IMR-90 (cell line): Measurements from ENCODE around the gene GNB4. TPM values are rescaled to one million over a fixed set of nuclear protein-coding genes. Genes with fewer than 3 reads are reported as not detected.

ENCODE experiments used
- ATAC-seq: fragments of 200-7000 bp; cut with Tn5 transposase; 2 replicates; pipeline ENCODE4 v1.9.1; 2020; ENCODE audit warnings: low read depth, mild to moderate bottlenecking, moderate library complexity
- BruUV-seq: library from RNA; stranded (reverse); fragments of 400-500 nt; replicated peaks from 2 replicates; lab custom pipeline; 2021; lab: Mats Ljungman, UMichigan
- CTCF ChIA-PET: fragments of 300-600 bp; formaldehyde crosslinking; extraction: SDS; loops from one replicate; lab custom pipeline; 2021; ENCODE audit warnings: antibody characterized with exemption; lab: Yijun Ruan, JAX
- POLR2A ChIA-PET: fragments of 300-600 bp; sonication (Branson Sonifier 250); formaldehyde crosslinking; loops from one replicate; lab custom pipeline; 2022; ENCODE audit warnings: antibody characterized with exemption; ENCODE audit not compliant: unreplicated experiment; lab: Charles Lee
- DNase-seq: peaks from one replicate; pipeline ENCODE4 v3.0.0; 2013
- H2AFZ ChIP-seq: replicated peaks from 2 replicates; pipeline ENCODE3; 2013; ENCODE audit warnings: low read length, mild to moderate bottlenecking; ENCODE audit not compliant: poor library complexity
- H2AK5ac ChIP-seq: 2 replicates; pipeline ENCODE4 v1.6.1; 2013; ENCODE audit warnings: low read depth, low read length, inconsistent platforms
- H2AK9ac ChIP-seq: replicated peaks from 2 replicates; pipeline ENCODE3; 2013; ENCODE audit warnings: mild to moderate bottlenecking, low read depth, low read length, moderate library complexity; ENCODE audit not compliant: poor library complexity
- H2BK120ac ChIP-seq: 2 replicates; pipeline ENCODE4 v1.6.1; 2013; ENCODE audit warnings: low read depth, low read length, inconsistent platforms
- H2BK15ac ChIP-seq: 3 replicates; pipeline ENCODE4 v1.6.1; 2013; ENCODE audit warnings: low read depth, low read length, inconsistent platforms
- H2BK20ac ChIP-seq: 2 replicates; pipeline ENCODE4 v1.6.1; 2013; ENCODE audit warnings: low read depth, mild to moderate bottlenecking, inconsistent platforms, low read length, moderate library complexity
- H2BK5ac ChIP-seq: 2 replicates; pipeline ENCODE4 v1.6.1; 2013; ENCODE audit warnings: mild to moderate bottlenecking, low read depth, low read length, inconsistent platforms; ENCODE audit not compliant: poor library complexity, severe bottlenecking
- H3K14ac ChIP-seq: replicated peaks from 2 replicates; pipeline ENCODE4 v1.6.1; 2013; ENCODE audit warnings: low read depth, low read length, inconsistent platforms
- H3K18ac ChIP-seq: 2 replicates; pipeline ENCODE4 v1.6.1; 2013; ENCODE audit warnings: low read depth, low read length, control low read depth
- H3K23ac ChIP-seq: 2 replicates; pipeline ENCODE4 v1.6.1; 2013; ENCODE audit warnings: low read depth, low read length, inconsistent platforms
- H3K27ac ChIP-seq: 2 replicates; pipeline ENCODE4 v1.5.1; 2013; ENCODE audit warnings: mild to moderate bottlenecking, control low read depth, low read length; ENCODE audit not compliant: insufficient read depth
- H3K27me3 ChIP-seq: 2 replicates; pipeline ENCODE4 v1.6.1; 2013; ENCODE audit warnings: low read length; ENCODE audit not compliant: control insufficient read depth, insufficient read depth
- H3K36me3 ChIP-seq: 2 replicates; pipeline ENCODE4 v1.6.1; 2013; ENCODE audit warnings: low read length, mixed read lengths; ENCODE audit not compliant: control insufficient read depth, insufficient read depth
- H3K4ac ChIP-seq: 2 replicates; pipeline ENCODE4 v1.6.1; 2013; ENCODE audit warnings: low read depth, low read length, inconsistent platforms
- H3K4me1 ChIP-seq: 2 replicates; pipeline ENCODE4 v1.6.1; 2013; ENCODE audit warnings: low read length, mixed read lengths; ENCODE audit not compliant: control insufficient read depth, insufficient read depth
- H3K4me2 ChIP-seq: 2 replicates; pipeline ENCODE4 v1.6.1; 2013; ENCODE audit warnings: low read depth, mild to moderate bottlenecking, control low read depth, low read length, moderate library complexity
- H3K4me3 ChIP-seq: 2 replicates; pipeline ENCODE4 v1.5.1; 2013; ENCODE audit warnings: low read depth, mild to moderate bottlenecking, control low read depth, low read length, moderate library complexity; ENCODE audit not compliant: insufficient read depth
- H3K56ac ChIP-seq: 2 replicates; pipeline ENCODE4 v1.6.1; 2013; ENCODE audit warnings: low read length, inconsistent platforms; ENCODE audit not compliant: insufficient read depth; ENCODE audit errors: extremely low read depth
- H3K79me1 ChIP-seq, 2 experiments: 2 replicates each; pipeline ENCODE4 v1.6.1; 2013; ENCODE audit warnings: low read length in 2 of 2, inconsistent platforms in 1 of 2, low read depth in 1 of 2
- H3K9ac ChIP-seq: 2 replicates; pipeline ENCODE4 v1.6.1; 2013; ENCODE audit warnings: low read depth, low read length, control low read depth
- H3K9me1 ChIP-seq: 2 replicates; pipeline ENCODE4 v1.6.1; 2013; ENCODE audit warnings: low read length, inconsistent platforms; ENCODE audit not compliant: insufficient read depth
- H3K9me3 ChIP-seq: 2 replicates; pipeline ENCODE4 v1.6.1; 2013; ENCODE audit warnings: low read length; ENCODE audit not compliant: control insufficient read depth, insufficient read depth
- H4K20me1 ChIP-seq: 2 replicates; pipeline ENCODE4 v1.6.1; 2013; ENCODE audit warnings: low read length, inconsistent platforms; ENCODE audit not compliant: insufficient read depth
- H4K5ac ChIP-seq: 2 replicates; pipeline ENCODE4 v1.6.1; 2013; ENCODE audit warnings: mild to moderate bottlenecking, low read depth, low read length, control low read depth
- H4K8ac ChIP-seq, 2 experiments: 2 replicates each; pipeline ENCODE4 v1.6.1; 2013; ENCODE audit warnings: low read depth in 2 of 2, low read length in 2 of 2, control low read depth in 1 of 2, inconsistent platforms in 1 of 2
- H4K91ac ChIP-seq: 2 replicates; pipeline ENCODE4 v1.6.1; 2013; ENCODE audit warnings: low read depth, low read length, inconsistent platforms; ENCODE audit not compliant: insufficient read depth
- CEBPB ChIP-seq: IDR thresholded peaks from 2 replicates; pipeline ENCODE4 v1.6.1; 2012; ENCODE audit warnings: low read depth, low read length, improper control_type of control experiment
- NFE2L2 ChIP-seq: fragments of 150-350 bp; IDR thresholded peaks from 2 replicates; pipeline ENCODE4 v1.6.1; 2016; ENCODE audit warnings: low read depth, mild to moderate bottlenecking, low read length
- POLR2A ChIP-seq: IDR thresholded peaks from 2 replicates; pipeline ENCODE4 v1.6.1; 2012; ENCODE audit warnings: mild to moderate bottlenecking, low read depth, low read length
- SMC3 ChIP-seq: fragments of 150-350 bp; IDR thresholded peaks from 2 replicates; pipeline ENCODE4 v1.6.1; 2016; ENCODE audit warnings: low read depth, mild to moderate bottlenecking, antibody characterized with exemption, low read length, moderate library complexity
- USF2 ChIP-seq: fragments of 150-350 bp; IDR thresholded peaks from 2 replicates; pipeline ENCODE4 v1.6.1; 2017; ENCODE audit warnings: mild to moderate bottlenecking, antibody characterized with exemption, low read length, low read depth
- WGBS, 2 experiments: methylation state at CpG; one replicate each; pipeline versions ENCODE4 v1.1.5 to v1.1.7; 2013; ENCODE audit warnings: missing lambda C conversion rate in 2 of 2; ENCODE audit not compliant: insufficient read length in 1 of 2; ENCODE audit errors: extremely low coverage in 2 of 2; 5-methylcytosine and 5-hydroxymethylcytosine counted together
- dilution Hi-C: fragments of 300-500 bp; cut with HindIII; formaldehyde crosslinking; loops from one replicate; pipeline ENCODE4 v1.14.3; 2018; ENCODE audit warnings: low sequenced_read_pairs; ENCODE audit not compliant: unreplicated experiment
- in situ Hi-C: fragments of 300-500 bp; cut with MboI; formaldehyde crosslinking; loops from 3 replicates; pipeline ENCODE4 v1.14.3; 2019; ENCODE audit warnings: low sequenced_read_pairs, inconsistent platforms, mixed read lengths
- intact Hi-C: fragments of 100-400 bp; cut with micrococcal nuclease; formaldehyde crosslinking; loops from 2 replicates; pipeline ENCODE4 v1.10.0; 2022
- polyA plus RNA-seq, 3 experiments: library from polyadenylated mRNA; depleted of rRNA; stranded (reverse); fragments of >200 nt; gene quantifications; 2 replicates each; pipeline ENCODE4 v1.2.3, GENCODE V29; 2012; ENCODE audit warnings: low replicate concordance in 1 of 3
- total RNA-seq: library from RNA; depleted of rRNA; stranded (reverse); fragments of >200 nt; gene quantifications from 2 replicates; pipeline ENCODE4 v1.2.3, GENCODE V29; 2012
- TF ChIP-seq, protein P1 (sequence below): fragments of 150-350 bp; IDR thresholded peaks from 2 replicates; pipeline ENCODE4 v1.6.1; 2016; ENCODE audit warnings: low read depth, mild to moderate bottlenecking, low read length, moderate library complexity, borderline replicate concordance
- TF ChIP-seq, protein P2 (sequence below): conservative IDR thresholded peaks from 2 replicates; pipeline ENCODE4 v1.5.1; 2012; ENCODE audit warnings: mild to moderate bottlenecking, low read depth, low read length, improper control_type of control experiment

The GNB4 gene
- total and polyA plus RNA-seq, 2 of the 4 experiments (the other 2 are of a cell fraction), result 22.1 to 112 TPM

DNA sequence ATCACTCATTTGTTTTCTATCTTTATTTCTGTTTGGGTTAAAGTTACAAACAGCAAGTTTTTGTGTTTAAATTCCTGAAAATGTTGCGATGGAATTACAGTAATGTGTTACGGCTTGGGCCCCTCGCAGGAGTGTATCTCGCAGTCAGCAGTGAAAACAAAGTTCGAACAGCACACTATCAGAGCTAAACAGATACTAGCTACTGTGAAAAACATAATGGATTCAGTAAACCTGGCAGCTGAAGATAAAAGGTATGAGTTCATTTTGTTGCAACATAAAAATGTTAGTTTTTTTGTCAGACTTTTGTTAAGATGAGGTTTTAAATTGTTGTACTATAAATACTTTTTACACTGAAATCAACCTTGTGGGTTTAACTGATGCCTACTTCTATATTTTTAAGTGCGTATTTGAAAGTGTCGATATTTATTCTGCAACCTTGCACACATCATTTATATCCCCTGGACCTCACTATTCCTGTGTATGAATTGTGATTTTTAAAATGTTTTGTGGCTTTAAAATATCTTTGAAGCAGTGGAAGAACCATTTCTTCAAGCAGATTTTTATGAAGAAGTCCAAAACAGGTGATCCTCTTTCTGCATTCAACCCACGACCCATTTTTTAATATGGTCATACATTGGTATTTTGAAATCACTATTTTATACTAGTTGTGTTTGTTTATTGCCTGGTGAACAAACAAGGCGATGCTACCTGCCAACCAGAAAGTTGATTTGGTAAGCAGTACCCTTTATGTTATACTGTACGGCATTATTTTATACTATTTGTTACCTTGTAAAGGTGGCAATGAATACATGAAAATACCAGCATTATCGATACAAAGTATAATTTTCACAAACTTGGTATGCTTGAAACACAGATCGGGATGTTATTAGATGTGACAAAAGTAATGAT, 75.9 kb downstream of the GNB4 start:
- Histone ChIP-seq H3K27ac (no peak overlapping the region), H4K8ac (no peak overlapping the region), H3K4me2 (no peak overlapping the region), H4K91ac (no peak overlapping the region), H2AK5ac (no peak overlapping the region), H3K18ac (no peak overlapping the region), H3K56ac (no peak overlapping the region), H3K4me3 (no peak overlapping the region), H2AFZ (no peak overlapping the region), H3K9me1 (no peaks in the 10 kb centered on the region), H4K20me1 (no peaks in the 10 kb centered on the region), H4K5ac (no peak overlapping the region), H3K36me3 (peaks cover 13% of the 10 kb centered on the region), H3K9ac (no peak overlapping the region), H3K79me1 (no peaks in the 10 kb centered on the region), H2BK5ac (no peak overlapping the region), H2BK15ac (no peak overlapping the region), H3K27me3 (no peaks in the 10 kb centered on the region), H3K14ac (no peak overlapping the region), H2BK20ac (no peak overlapping the region), H2AK9ac (no peak overlapping the region), H3K4me1 (no peaks in the 10 kb centered on the region), H3K4ac (no peak overlapping the region), H3K9me3 (no peaks in the 10 kb centered on the region), H3K23ac (no peak overlapping the region), H2BK120ac (no peak overlapping the region)
- ChIA-PET POLR2A (no interaction called here), CTCF (interaction anchor here (0.6 kb wide), 1 partner anchor 134 kb away, joined by 3 read pairs; no protein-coding TSS in a partner anchor)
- TF ChIP-seq NFE2L2 (no peak), POLR2A (no peak), CEBPB (no peak), SMC3 (no peak), USF2 (no peak)
- TF ChIP-seq, protein P1, sequence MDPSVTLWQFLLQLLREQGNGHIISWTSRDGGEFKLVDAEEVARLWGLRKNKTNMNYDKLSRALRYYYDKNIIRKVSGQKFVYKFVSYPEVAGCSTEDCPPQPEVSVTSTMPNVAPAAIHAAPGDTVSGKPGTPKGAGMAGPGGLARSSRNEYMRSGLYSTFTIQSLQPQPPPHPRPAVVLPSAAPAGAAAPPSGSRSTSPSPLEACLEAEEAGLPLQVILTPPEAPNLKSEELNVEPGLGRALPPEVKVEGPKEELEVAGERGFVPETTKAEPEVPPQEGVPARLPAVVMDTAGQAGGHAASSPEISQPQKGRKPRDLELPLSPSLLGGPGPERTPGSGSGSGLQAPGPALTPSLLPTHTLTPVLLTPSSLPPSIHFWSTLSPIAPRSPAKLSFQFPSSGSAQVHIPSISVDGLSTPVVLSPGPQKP, result no peak
- TF ChIP-seq, protein P2, sequence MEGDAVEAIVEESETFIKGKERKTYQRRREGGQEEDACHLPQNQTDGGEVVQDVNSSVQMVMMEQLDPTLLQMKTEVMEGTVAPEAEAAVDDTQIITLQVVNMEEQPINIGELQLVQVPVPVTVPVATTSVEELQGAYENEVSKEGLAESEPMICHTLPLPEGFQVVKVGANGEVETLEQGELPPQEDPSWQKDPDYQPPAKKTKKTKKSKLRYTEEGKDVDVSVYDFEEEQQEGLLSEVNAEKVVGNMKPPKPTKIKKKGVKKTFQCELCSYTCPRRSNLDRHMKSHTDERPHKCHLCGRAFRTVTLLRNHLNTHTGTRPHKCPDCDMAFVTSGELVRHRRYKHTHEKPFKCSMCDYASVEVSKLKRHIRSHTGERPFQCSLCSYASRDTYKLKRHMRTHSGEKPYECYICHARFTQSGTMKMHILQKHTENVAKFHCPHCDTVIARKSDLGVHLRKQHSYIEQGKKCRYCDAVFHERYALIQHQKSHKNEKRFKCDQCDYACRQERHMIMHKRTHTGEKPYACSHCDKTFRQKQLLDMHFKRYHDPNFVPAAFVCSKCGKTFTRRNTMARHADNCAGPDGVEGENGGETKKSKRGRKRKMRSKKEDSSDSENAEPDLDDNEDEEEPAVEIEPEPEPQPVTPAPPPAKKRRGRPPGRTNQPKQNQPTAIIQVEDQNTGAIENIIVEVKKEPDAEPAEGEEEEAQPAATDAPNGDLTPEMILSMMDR, result no peak
- no CpG with 5 or more reads among the region's 12 CpGs for WGBS, 2 experiments
- no peak for ATAC-seq
- dilution Hi-C loops (no loop called here), in situ Hi-C loops (no loop called here), intact Hi-C loops (no loop called here)
- no TSS peak for BruUV-seq
- no peak for DNase-seq
